NB4 (cell line): ENCODE data around the gene SYVN1.

Source experiments
- MYC ChIP-seq: IDR thresholded peaks from 2 replicates; pipeline ENCODE4 v1.6.1; 2011; ENCODE audit warnings: low read depth, low read length
- POLR2A ChIP-seq: IDR thresholded peaks from 2 replicates; pipeline ENCODE4 v1.6.1; 2011; ENCODE audit warnings: mild to moderate bottlenecking; ENCODE audit not compliant: insufficient read length; ENCODE audit errors: extremely low read depth
- TF ChIP-seq, protein P1 (sequence below): IDR thresholded peaks from 2 replicates; pipeline ENCODE4 v1.6.1; 2011; ENCODE audit warnings: low read depth, low read length
- TF ChIP-seq, protein P2 (sequence below): IDR thresholded peaks from one replicate; pipeline ENCODE4 v1.5.1; 2012; ENCODE audit warnings: low read depth, low read length

DNA sequence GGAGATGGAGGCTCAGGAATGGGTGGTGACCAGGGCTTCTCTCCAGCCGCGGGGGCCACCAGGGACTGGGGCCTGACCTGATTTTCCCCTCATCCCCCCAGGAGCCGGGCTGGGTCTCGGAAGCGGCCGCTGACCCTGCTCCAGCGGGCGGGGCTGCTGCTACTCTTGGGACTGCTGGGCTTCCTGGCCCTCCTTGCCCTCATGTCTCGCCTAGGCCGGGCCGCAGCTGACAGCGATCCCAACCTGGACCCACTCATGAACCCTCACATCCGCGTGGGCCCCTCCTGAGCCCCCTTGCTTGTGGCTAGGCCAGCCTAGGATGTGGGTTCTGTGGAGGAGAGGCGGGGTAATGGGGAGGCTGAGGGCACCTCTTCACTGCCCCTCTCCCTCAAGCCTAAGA, 46.5 kb downstream of the SYVN1 start:
- TF ChIP-seq POLR2A (no peak), MYC (no peak)
- TF ChIP-seq, protein P1, sequence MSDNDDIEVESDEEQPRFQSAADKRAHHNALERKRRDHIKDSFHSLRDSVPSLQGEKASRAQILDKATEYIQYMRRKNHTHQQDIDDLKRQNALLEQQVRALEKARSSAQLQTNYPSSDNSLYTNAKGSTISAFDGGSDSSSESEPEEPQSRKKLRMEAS: no peak
- TF ChIP-seq, protein P2, sequence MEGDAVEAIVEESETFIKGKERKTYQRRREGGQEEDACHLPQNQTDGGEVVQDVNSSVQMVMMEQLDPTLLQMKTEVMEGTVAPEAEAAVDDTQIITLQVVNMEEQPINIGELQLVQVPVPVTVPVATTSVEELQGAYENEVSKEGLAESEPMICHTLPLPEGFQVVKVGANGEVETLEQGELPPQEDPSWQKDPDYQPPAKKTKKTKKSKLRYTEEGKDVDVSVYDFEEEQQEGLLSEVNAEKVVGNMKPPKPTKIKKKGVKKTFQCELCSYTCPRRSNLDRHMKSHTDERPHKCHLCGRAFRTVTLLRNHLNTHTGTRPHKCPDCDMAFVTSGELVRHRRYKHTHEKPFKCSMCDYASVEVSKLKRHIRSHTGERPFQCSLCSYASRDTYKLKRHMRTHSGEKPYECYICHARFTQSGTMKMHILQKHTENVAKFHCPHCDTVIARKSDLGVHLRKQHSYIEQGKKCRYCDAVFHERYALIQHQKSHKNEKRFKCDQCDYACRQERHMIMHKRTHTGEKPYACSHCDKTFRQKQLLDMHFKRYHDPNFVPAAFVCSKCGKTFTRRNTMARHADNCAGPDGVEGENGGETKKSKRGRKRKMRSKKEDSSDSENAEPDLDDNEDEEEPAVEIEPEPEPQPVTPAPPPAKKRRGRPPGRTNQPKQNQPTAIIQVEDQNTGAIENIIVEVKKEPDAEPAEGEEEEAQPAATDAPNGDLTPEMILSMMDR: no peak
